Activated naive CD8-positive, alpha-beta T cell (primary cell): ENCODE measurements around the gene MYLK3.

Experiments used
- H3K27ac Mint-ChIP-seq: one replicate; pipeline ENCODE4 v1.8.0; 2021; ENCODE audit warnings: mixed read lengths
- H3K27me3 Mint-ChIP-seq: one replicate; pipeline ENCODE4 v1.8.0; 2021; ENCODE audit warnings: mixed read lengths
- H3K36me3 Mint-ChIP-seq: one replicate; pipeline ENCODE4 v1.8.0; 2021; ENCODE audit warnings: mixed read lengths
- H3K4me1 Mint-ChIP-seq: one replicate; pipeline ENCODE4 v1.8.0; 2021; ENCODE audit warnings: low read depth, mixed read lengths
- H3K4me3 Mint-ChIP-seq: one replicate; pipeline ENCODE4 v1.8.0; 2021; ENCODE audit warnings: mild to moderate bottlenecking, mixed read lengths
- H3K9me3 Mint-ChIP-seq: one replicate; pipeline ENCODE4 v1.8.0; 2021; ENCODE audit warnings: low read depth, mixed read lengths

MYLK3 gene

GRCh38 chr16:46658925-46659324 lies 89.2 kb downstream of the MYLK3 start:
- Mint-ChIP-seq H3K27ac (peak overlapping the region; percentile 79), H3K27me3 (no peaks in the 10 kb centered on the region), H3K4me3 (no peak overlapping the region), H3K36me3 (peaks cover 2% of the 10 kb centered on the region), H3K4me1 (peaks cover 13% of the 10 kb centered on the region), H3K9me3 (no peaks in the 10 kb centered on the region)
